H1 (cell line): ENCODE measurements around the gene ELMO1. TPM values are rescaled to one million over a fixed set of nuclear protein-coding genes. Genes with fewer than 3 reads are reported as not detected.

Source experiments
- CTCF ChIA-PET: fragments of 300-600 bp; sonication (Branson Sonifier 250); formaldehyde crosslinking; loops from one replicate; lab custom pipeline; 2021; ENCODE audit not compliant: partially characterized antibody; lab: Charles Lee
- POLR2A ChIA-PET: fragments of 300-600 bp; sonication (Branson Sonifier 250); formaldehyde crosslinking; loops from one replicate; lab custom pipeline; 2021; ENCODE audit warnings: inconsistent platforms; ENCODE audit not compliant: partially characterized antibody; lab: Charles Lee
- DNase-seq, 2 experiments: peaks; one replicate each; pipeline versions ENCODE4 v3.0.0 to v3.0.0-alpha.2; 2010 to 2022; ENCODE audit warnings: low spot score in 2 of 2, low read depth in 1 of 2, mixed read lengths in 1 of 2
- FAIRE-seq: peaks from 2 replicates; lab custom pipeline; 2011; peaks lifted over from hg19 to GRCh38; lab: Jason Lieb, UNC
- H2AFZ ChIP-seq: 2 replicates; pipeline ENCODE4 v1.8.1; 2012; ENCODE audit warnings: low read length, inconsistent platforms
- H2AK5ac ChIP-seq: 2 replicates; pipeline ENCODE4 v1.6.1; 2013; ENCODE audit warnings: low read depth, low read length
- H2BK120ac ChIP-seq: replicated peaks from 2 replicates; pipeline ENCODE3; 2013; ENCODE audit warnings: low read depth, low read length, inconsistent platforms
- H2BK12ac ChIP-seq: 2 replicates; pipeline ENCODE4 v1.6.1; 2013; ENCODE audit warnings: low read depth, low read length
- H2BK15ac ChIP-seq: 2 replicates; pipeline ENCODE4 v1.6.1; 2013; ENCODE audit warnings: low read length
- H2BK20ac ChIP-seq: 2 replicates; pipeline ENCODE4 v1.6.1; 2013; ENCODE audit warnings: low read length
- H2BK5ac ChIP-seq: 2 replicates; pipeline ENCODE4 v1.6.1; 2013; ENCODE audit warnings: low read depth, low read length
- H3K14ac ChIP-seq: 2 replicates; pipeline ENCODE4 v1.6.1; 2013; ENCODE audit warnings: inconsistent platforms; ENCODE audit not compliant: insufficient read length
- H3K18ac ChIP-seq: 2 replicates; pipeline ENCODE4 v1.6.1; 2013; ENCODE audit warnings: low read length; ENCODE audit errors: extremely low read depth
- H3K23ac ChIP-seq: 2 replicates; pipeline ENCODE4 v1.6.1; 2013; ENCODE audit warnings: inconsistent platforms; ENCODE audit not compliant: insufficient read length
- H3K23me2 ChIP-seq: 2 replicates; pipeline ENCODE4 v1.6.1; 2013; ENCODE audit warnings: low read depth, low read length
- H3K27ac ChIP-seq: 2 replicates; pipeline ENCODE4 v1.6.1; 2011; ENCODE audit warnings: low read depth, low read length, inconsistent platforms
- H3K27me3 ChIP-seq, 4 experiments: replicated peaks in 1 of 4; 1 replicate in 1 of 4; 2 replicates in 3 of 4; pipeline versions ENCODE4 v1.6.1 to v1.8.1; 2011 to 2013; ENCODE audit warnings: low read length in 3 of 4, mild to moderate bottlenecking in 3 of 4, inconsistent platforms in 2 of 4, mixed read lengths in 2 of 4, moderate library complexity in 1 of 4; ENCODE audit not compliant: control insufficient read depth in 3 of 4, insufficient read depth in 3 of 4; ENCODE audit errors: extremely low read depth in 1 of 4
- H3K36me3 ChIP-seq, 4 experiments: 2 replicates each; pipeline versions ENCODE4 v1.6.1 to v1.8.1; 2011 to 2013; ENCODE audit warnings: mild to moderate bottlenecking in 4 of 4, low read length in 3 of 4, moderate library complexity in 2 of 4, control low read depth in 1 of 4, inconsistent platforms in 1 of 4; ENCODE audit not compliant: insufficient read depth in 4 of 4, control insufficient read depth in 2 of 4
- H3K4ac ChIP-seq: replicated peaks from 2 replicates; pipeline ENCODE3; 2013; ENCODE audit warnings: low read length, low read depth, mixed read lengths, inconsistent platforms; ENCODE audit not compliant: insufficient read length
- H3K4me1 ChIP-seq, 4 experiments: replicated peaks in 1 of 4; 1 replicate in 1 of 4; 2 replicates in 3 of 4; pipeline versions ENCODE4 v1.6.1 to v1.8.1; 2011 to 2013; ENCODE audit warnings: low read length in 3 of 4, inconsistent platforms in 2 of 4, mixed read lengths in 1 of 4; ENCODE audit not compliant: insufficient read depth in 4 of 4, control insufficient read depth in 3 of 4
- H3K4me2 ChIP-seq, 2 experiments: 2 replicates each; pipeline versions ENCODE4 v1.6.1 to v1.8.1; 2011 to 2013; ENCODE audit warnings: low read depth in 2 of 2, low read length in 2 of 2, control low read depth in 1 of 2, inconsistent platforms in 1 of 2, mild to moderate bottlenecking in 1 of 2; ENCODE audit not compliant: insufficient read depth in 1 of 2
- H3K4me3 ChIP-seq, 4 experiments: fragments of 200-600, 300-600 bp in 1 of 4; sonication (generic), shearing (Covaris generic), sonication (Bioruptor Twin) in 1 of 4; 2 replicates each; pipeline versions ENCODE4 v1.5.1 to v1.8.1; 2011 to 2016; ENCODE audit warnings: low read length in 4 of 4, low read depth in 3 of 4, control low read depth in 2 of 4, inconsistent platforms in 2 of 4, mild to moderate bottlenecking in 2 of 4, mixed read lengths in 1 of 4, moderate library complexity in 1 of 4; ENCODE audit not compliant: insufficient read depth in 2 of 4; ENCODE audit errors: extremely low read depth in 1 of 4
- H3K56ac ChIP-seq: replicated peaks from 2 replicates; pipeline ENCODE3; 2013; ENCODE audit warnings: low read depth, mild to moderate bottlenecking, mixed read lengths, low read length, inconsistent platforms; ENCODE audit not compliant: insufficient read length
- H3K79me1 ChIP-seq: 2 replicates; pipeline ENCODE4 v1.6.1; 2013; ENCODE audit warnings: low read depth, low read length, control low read depth
- H3K79me2 ChIP-seq, 2 experiments: 2 replicates each; pipeline versions ENCODE4 v1.6.1 to v1.8.1; 2012 to 2013; ENCODE audit warnings: low read length in 2 of 2, mild to moderate bottlenecking in 2 of 2, inconsistent platforms in 1 of 2; ENCODE audit not compliant: insufficient read depth in 2 of 2, control insufficient read depth in 1 of 2
- H3K9ac ChIP-seq, 4 experiments: replicated peaks in 1 of 4; 1 replicate in 1 of 4; 2 replicates in 3 of 4; pipeline versions ENCODE4 v1.6.1 to v1.8.1; 2011 to 2013; ENCODE audit warnings: low read depth in 3 of 4, low read length in 3 of 4, control low read depth in 2 of 4, mild to moderate bottlenecking in 2 of 4, moderate library complexity in 2 of 4, inconsistent platforms in 1 of 4; ENCODE audit errors: extremely low read depth in 1 of 4
- H3K9me3 ChIP-seq, 2 experiments: 2 replicates each; pipeline versions ENCODE4 v1.6.1 to v1.8.1; 2012 to 2013; ENCODE audit warnings: mild to moderate bottlenecking in 2 of 2, moderate library complexity in 2 of 2, control low read depth in 1 of 2, inconsistent platforms in 1 of 2, low read depth in 1 of 2, low read length in 1 of 2, mixed read lengths in 1 of 2; ENCODE audit not compliant: insufficient read depth in 2 of 2
- H4K20me1 ChIP-seq, 2 experiments: replicated peaks in 1 of 2; 2 replicates each; pipeline versions ENCODE3 to v1.8.1; 2011 to 2013; ENCODE audit warnings: inconsistent platforms in 2 of 2, low read length in 2 of 2, mild to moderate bottlenecking in 1 of 2; ENCODE audit not compliant: insufficient read depth in 2 of 2, control insufficient read depth in 1 of 2
- H4K5ac ChIP-seq: 2 replicates; pipeline ENCODE4 v1.6.1; 2013; ENCODE audit warnings: low read length, low read depth, mixed read lengths, inconsistent platforms; ENCODE audit not compliant: insufficient read length
- H4K8ac ChIP-seq: 2 replicates; pipeline ENCODE4 v1.8.0; 2013; ENCODE audit warnings: mild to moderate bottlenecking, moderate library complexity, low read length, inconsistent platforms; ENCODE audit not compliant: insufficient read depth; ENCODE audit errors: extremely low read depth
- H4K91ac ChIP-seq: replicated peaks from 2 replicates; pipeline ENCODE3; 2013; ENCODE audit warnings: low read length, mixed read lengths, inconsistent platforms; ENCODE audit not compliant: insufficient read length
- ATF2 ChIP-seq: IDR thresholded peaks from 2 replicates; pipeline ENCODE4 v1.6.1; 2012; ENCODE audit warnings: low read length, inconsistent platforms
- ATF3 ChIP-seq: IDR thresholded peaks from 2 replicates; pipeline ENCODE4 v1.6.1; 2011; ENCODE audit warnings: low read depth, mild to moderate bottlenecking, low read length; ENCODE audit not compliant: insufficient read depth
- CTCF ChIP-seq, 3 experiments: IDR thresholded peaks; 1 replicate in 2 of 3; 2 replicates in 1 of 3; pipeline versions ENCODE4 v1.5.1 to v1.6.1; 2011; ENCODE audit warnings: low read length in 3 of 3, mild to moderate bottlenecking in 3 of 3, inconsistent platforms in 2 of 3, low read depth in 1 of 3, moderate library complexity in 1 of 3; ENCODE audit not compliant: insufficient read depth in 1 of 3; ENCODE audit errors: control extremely low read depth in 1 of 3
- GABPA ChIP-seq: IDR thresholded peaks from 2 replicates; pipeline ENCODE4 v1.6.1; 2011; ENCODE audit warnings: mild to moderate bottlenecking, low read length, moderate library complexity, borderline replicate concordance; ENCODE audit not compliant: insufficient read depth
- KDM5A ChIP-seq: fragments of 200-600 bp; IDR thresholded peaks from 2 replicates; pipeline ENCODE4 v1.7.1; 2012; ENCODE audit warnings: mild to moderate bottlenecking, low read length, inconsistent platforms, mixed read lengths
- RNF2 ChIP-seq: fragments of 200-900, 300-1000 bp; sonication (generic); IDR thresholded peaks from 2 replicates; pipeline ENCODE4 v1.7.1; 2016; ENCODE audit warnings: borderline replicate concordance, low read depth, mild to moderate bottlenecking, antibody characterized with exemption, low read length; ENCODE audit not compliant: poor library complexity, severe bottlenecking; ENCODE audit errors: missing control alignments
- SIN3A ChIP-seq, 2 experiments: IDR thresholded peaks in 1 of 2; conservative IDR thresholded peaks in 1 of 2; 2 replicates each; pipeline ENCODE4 v1.6.1; 2011 to 2012; ENCODE audit warnings: low read length in 2 of 2, improper control_type of control experiment in 1 of 2, low read depth in 1 of 2, mild to moderate bottlenecking in 1 of 2
- SP4 ChIP-seq: IDR thresholded peaks from 2 replicates; pipeline ENCODE4 v1.6.1; 2012; ENCODE audit warnings: low read length, inconsistent platforms
- TEAD4 ChIP-seq: IDR thresholded peaks from 2 replicates; pipeline ENCODE4 v1.6.1; 2012; ENCODE audit warnings: low read depth, low read length, inconsistent platforms, mixed read lengths
- polyA plus RNA-seq, 7 experiments: library from polyadenylated mRNA; depleted of rRNA in 3 of 7; stranded (reverse) in 5 of 7; unstranded in 2 of 7; fragments of >200 nt in 5 of 7; fragments of 200-250 nt in 2 of 7; gene quantifications; 1 replicate in 5 of 7; 2 replicates in 1 of 7; 4 replicates in 1 of 7; pipeline versions ENCODE4 v1.2.1 to v1.2.3, GENCODE V29; 2011 to 2013; ENCODE audit warnings: missing spikeins in 2 of 7, mixed read lengths in 2 of 7
- total RNA-seq: library from RNA; stranded (reverse); fragmentation: NEBNext Ultra II Directional; extraction: Animal tissue kit (Norgen Biotek cat#: 25700); gene quantifications from 2 replicates; pipeline ENCODE4 v1.2.1, GENCODE V29; 2021

ELMO1 gene
- total and polyA plus RNA-seq, 2 of the 8 experiments (the other 6 are each of a cell fraction or from before 2014, with no cell fraction given) = 18.4 to 21.0 TPM

GRCh38 chr7:37212051-37212450, 236.6 kb downstream of the ELMO1 start:
- DNase-seq (no peak), FAIRE-seq (no peak)
- Histone ChIP-seq H3K23ac (no peak overlapping the region), H2BK12ac (no peak overlapping the region), H3K56ac (no peak overlapping the region), H4K8ac (no peak overlapping the region), H3K23me2 (no peaks in the 10 kb centered on the region), H3K14ac (no peak overlapping the region), H3K79me1 (no peaks in the 10 kb centered on the region), H3K9ac (no peak overlapping the region), H3K18ac (no peak overlapping the region), H3K4me1 (peaks cover 4 to 12% (median 10%) of the 10 kb centered on the region in 4 experiments; a peak in 6 of 7 replicates), H2BK15ac (no peak overlapping the region), H2BK20ac (no peak overlapping the region), H2BK120ac (no peak overlapping the region), H4K20me1 (no peaks in the 10 kb centered on the region), H3K36me3 (0 out of 8 replicates have a peak, but pooled peaks cover 0 to 3% (median 0%) of the 10 kb centered on the region in 4 experiments), H3K4ac (no peak overlapping the region), H2BK5ac (no peak overlapping the region), H3K79me2 (no peaks in the 10 kb centered on the region), H3K4me2 (no peak overlapping the region), H4K5ac (no peak overlapping the region), H3K27me3 (no peaks in the 10 kb centered on the region), H2AK5ac (no peak overlapping the region), H2AFZ (no peak overlapping the region), H3K4me3 (no peak overlapping the region), H3K9me3 (no peaks in the 10 kb centered on the region), H4K91ac (no peak overlapping the region), H3K27ac (no peak overlapping the region)
- ChIA-PET POLR2A (no interaction called here), CTCF (interaction anchor here (1.0 to 2.2 kb wide), 3 partner anchors 11 to 12 kb away, joined by 3 to 10 read pairs (median 7); no protein-coding TSS in a partner anchor)
- TF ChIP-seq ATF2 (no peak), SP4 (no peak), CTCF (IDR thresholded peaks at IDR 0.05; ENCODE audit: control extremely low read depth in 1 of 3, insufficient read depth in 1 of 3, low read depth in 1 of 3, low read length in 3 of 3) (no peak), SIN3A (conservative IDR thresholded peaks at IDR 0.05 in 1 of 2, IDR thresholded peaks at IDR 0.05 in 1 of 2; ENCODE audit: low read depth in 1 of 2, low read length in 2 of 2) (no peak), RNF2 (no peak), TEAD4 (no peak), KDM5A (no peak), GABPA (no peak), ATF3 (no peak)
